Natural killer cell (primary cell): ENCODE data around the gene ABCA10. TPM values are rescaled to one million over a fixed set of nuclear protein-coding genes. Genes with fewer than 3 reads are reported as not detected.
"Not testable (repeated sequence)": the region's sequence is repeated elsewhere in the genome, so short reads cannot be mapped to it uniquely, and the experiment has no call there.

Experiments
- ATAC-seq, 3 donors: fragments of 150-1000 bp in 2 of 3; fragments of 200-7000 bp in 1 of 3; cut with Tn5 transposase; 1 replicate in 1 of 3; 2 replicates in 2 of 3; pipeline ENCODE4 v1.10.0; 2021; ENCODE audit warnings: mild to moderate bottlenecking in 2 of 3, moderate library complexity in 2 of 3
- DNase-seq, 2 donors: peaks; one replicate each; pipeline versions ENCODE4 v3.0.0 to v3.0.0-alpha.2; 2013 to 2021; ENCODE audit warnings: mixed read lengths in 1 of 2
- H3K27ac ChIP-seq: one replicate; pipeline ENCODE4 v1.5.1; 2013; ENCODE audit warnings: mild to moderate bottlenecking, low read length
- H3K27me3 ChIP-seq: one replicate; pipeline ENCODE4 v1.6.1; 2013; ENCODE audit warnings: low read length; ENCODE audit not compliant: control insufficient read depth, insufficient read depth
- H3K36me3 ChIP-seq: one replicate; pipeline ENCODE4 v1.6.1; 2013; ENCODE audit warnings: low read length; ENCODE audit not compliant: control insufficient read depth, insufficient read depth
- H3K4me1 ChIP-seq: one replicate; pipeline ENCODE4 v1.6.1; 2013; ENCODE audit warnings: low read length; ENCODE audit not compliant: control insufficient read depth, insufficient read depth
- H3K4me3 ChIP-seq: one replicate; pipeline ENCODE4 v1.5.1; 2013; ENCODE audit warnings: low read length
- H3K9me3 ChIP-seq: one replicate; pipeline ENCODE4 v1.6.1; 2013; ENCODE audit warnings: low read length; ENCODE audit not compliant: control insufficient read depth, insufficient read depth
- H3K27ac Mint-ChIP-seq, 2 donors: one replicate each; pipeline ENCODE4 v1.8.0; 2022; ENCODE audit warnings: mild to moderate bottlenecking in 2 of 2, mixed read lengths in 2 of 2, moderate library complexity in 1 of 2
- H3K27me3 Mint-ChIP-seq, 2 donors: one replicate each; pipeline ENCODE4 v1.8.0; 2022; ENCODE audit warnings: low read depth in 2 of 2, mixed read lengths in 2 of 2
- H3K36me3 Mint-ChIP-seq: one replicate; pipeline ENCODE4 v1.8.0; 2022; ENCODE audit warnings: mixed read lengths
- H3K4me1 Mint-ChIP-seq, 2 donors: one replicate each; pipeline ENCODE4 v1.8.0; 2022; ENCODE audit warnings: mixed read lengths in 2 of 2
- H3K4me3 Mint-ChIP-seq: one replicate; pipeline ENCODE4 v1.8.0; 2022; ENCODE audit warnings: mild to moderate bottlenecking, moderate library complexity, mixed read lengths
- H3K9me3 Mint-ChIP-seq, 2 donors: one replicate each; pipeline ENCODE4 v1.8.0; 2022; ENCODE audit warnings: mixed read lengths in 2 of 2
- WGBS: methylation state at CpG from one replicate; pipeline ENCODE4 v1.1.7; 2013; ENCODE audit warnings: missing lambda C conversion rate; ENCODE audit not compliant: insufficient coverage; 5-methylcytosine and 5-hydroxymethylcytosine counted together
- intact Hi-C: fragments of 100-400 bp; cut with micrococcal nuclease; formaldehyde crosslinking; loops from one replicate; pipeline ENCODE4 v1.14.2; 2022
- total RNA-seq, 4 donors: library from RNA; stranded (reverse); fragments of 120-200 nt in 1 of 4; gene quantifications; one replicate each; pipeline versions ENCODE4 v1.2.3 to v1.2.4, GENCODE V29; 2013 to 2022
- TF ChIP-seq, protein P1 (sequence below): fragments of 200-600 bp; IDR thresholded peaks from one replicate; pipeline ENCODE4 v1.8.0; 2022; ENCODE audit warnings: antibody characterized with exemption

Gene ABCA10
- total RNA-seq, 3 donors from 2014 or later (not counting 1 experiment from before 2014, with no cell fraction given), result 2.3 to 3.4 (median 2.7) TPM

DNA sequence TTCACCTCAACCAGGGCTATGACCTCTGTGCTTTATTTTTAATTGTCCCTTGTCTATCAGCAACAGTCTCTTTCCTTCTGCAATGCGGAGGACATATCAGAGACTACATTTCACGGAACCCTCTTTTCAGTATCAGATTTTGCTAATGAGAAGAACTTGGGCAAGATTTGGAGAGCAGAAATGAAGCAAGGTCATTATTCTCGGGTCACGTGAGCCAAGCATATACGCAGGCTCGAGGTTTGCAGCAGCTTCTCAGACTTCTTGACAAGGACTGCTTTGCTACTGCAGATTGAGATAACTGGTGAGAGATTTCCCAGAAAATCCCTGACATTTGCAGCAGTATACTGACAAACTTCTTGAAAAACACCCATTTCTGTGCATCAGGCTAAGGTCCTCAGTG, 30.4 kb downstream of the ABCA10 start:
- Histone ChIP-seq H3K27ac (no peak overlapping the region), H3K36me3 (no peaks in the 10 kb centered on the region), H3K4me3 (no peak overlapping the region), H3K9me3 (no peaks in the 10 kb centered on the region), H3K4me1 (no peaks in the 10 kb centered on the region), H3K27me3 (no peaks in the 10 kb centered on the region)
- no peak for ATAC-seq
- Mint-ChIP-seq H3K27ac (no peak overlapping the region), H3K36me3 (no peaks in the 10 kb centered on the region), H3K4me3 (no peak overlapping the region), H3K4me1 (no peaks in the 10 kb centered on the region), H3K9me3 (no peaks in the 10 kb centered on the region), H3K27me3 (no peaks in the 10 kb centered on the region)
- TF ChIP-seq, protein P1, sequence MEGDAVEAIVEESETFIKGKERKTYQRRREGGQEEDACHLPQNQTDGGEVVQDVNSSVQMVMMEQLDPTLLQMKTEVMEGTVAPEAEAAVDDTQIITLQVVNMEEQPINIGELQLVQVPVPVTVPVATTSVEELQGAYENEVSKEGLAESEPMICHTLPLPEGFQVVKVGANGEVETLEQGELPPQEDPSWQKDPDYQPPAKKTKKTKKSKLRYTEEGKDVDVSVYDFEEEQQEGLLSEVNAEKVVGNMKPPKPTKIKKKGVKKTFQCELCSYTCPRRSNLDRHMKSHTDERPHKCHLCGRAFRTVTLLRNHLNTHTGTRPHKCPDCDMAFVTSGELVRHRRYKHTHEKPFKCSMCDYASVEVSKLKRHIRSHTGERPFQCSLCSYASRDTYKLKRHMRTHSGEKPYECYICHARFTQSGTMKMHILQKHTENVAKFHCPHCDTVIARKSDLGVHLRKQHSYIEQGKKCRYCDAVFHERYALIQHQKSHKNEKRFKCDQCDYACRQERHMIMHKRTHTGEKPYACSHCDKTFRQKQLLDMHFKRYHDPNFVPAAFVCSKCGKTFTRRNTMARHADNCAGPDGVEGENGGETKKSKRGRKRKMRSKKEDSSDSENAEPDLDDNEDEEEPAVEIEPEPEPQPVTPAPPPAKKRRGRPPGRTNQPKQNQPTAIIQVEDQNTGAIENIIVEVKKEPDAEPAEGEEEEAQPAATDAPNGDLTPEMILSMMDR, result no peak
- WGBS, result 89% methylated on average over 6 of the region's 6 CpGs
- DNase-seq, result no peak
- intact Hi-C loops, result no loop called here

DNA sequence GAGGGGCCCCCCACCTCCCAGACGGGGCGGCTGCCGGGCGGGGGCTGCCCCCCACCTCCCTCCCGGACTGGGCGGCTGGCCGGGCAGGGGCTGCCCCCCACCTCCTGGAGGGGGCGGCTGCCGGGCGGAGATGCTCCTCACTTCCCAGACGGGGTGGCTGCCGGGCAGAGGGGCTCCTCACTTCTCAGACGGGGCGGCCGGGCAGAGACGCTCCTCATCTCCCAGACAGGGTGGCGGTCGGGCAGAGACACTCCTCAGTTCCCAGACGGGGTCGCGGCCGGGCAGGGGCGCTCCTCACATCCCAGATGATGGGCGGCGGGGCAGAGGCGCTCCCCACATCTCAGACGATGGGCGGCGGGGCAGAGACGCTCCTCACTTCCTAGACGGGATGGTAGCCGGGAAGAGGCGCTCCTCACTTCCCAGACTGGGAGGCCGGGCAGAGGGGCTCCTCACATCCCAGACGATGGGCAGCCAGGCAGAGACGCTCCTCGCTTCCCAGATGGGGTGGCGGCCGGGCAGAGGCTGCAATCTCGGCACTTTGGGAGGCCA, 32.4 kb downstream of the ABCA10 start:
- H3K4me3 ChIP-seq, H3K4me3 Mint-ChIP-seq, H3K27ac Mint-ChIP-seq, H3K4me1 ChIP-seq, ATAC-seq, DNase-seq, H3K4me1 Mint-ChIP-seq, H3K9me3 Mint-ChIP-seq, intact Hi-C loops, H3K27me3 ChIP-seq, H3K9me3 ChIP-seq, H3K36me3 Mint-ChIP-seq, H3K36me3 ChIP-seq, H3K27ac ChIP-seq, H3K27me3 Mint-ChIP-seq: not testable (repeated sequence)
- WGBS, result 92% methylated on average over 37 of the region's 40 CpGs

DNA sequence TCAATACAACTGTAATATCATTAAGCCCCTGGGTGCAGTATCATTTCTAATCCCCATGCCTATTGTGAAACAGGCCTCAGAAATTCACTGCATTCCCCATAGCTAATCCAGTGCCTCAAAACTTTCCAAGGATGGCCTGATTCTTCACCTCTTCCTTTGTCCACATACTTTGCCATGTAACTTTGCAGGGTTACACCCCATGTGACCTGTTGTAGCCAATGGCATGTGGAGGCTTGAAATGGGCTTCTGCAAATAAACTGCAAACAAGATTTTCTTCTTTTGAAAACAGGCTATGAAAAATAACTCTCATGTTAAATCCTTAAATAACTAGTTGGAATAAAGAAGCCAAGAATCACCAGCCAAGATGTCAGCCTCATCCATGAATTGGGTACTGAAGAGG, 35.9 kb downstream of the ABCA10 start:
- no peak overlapping the region for H3K27ac ChIP-seq
- intact Hi-C loops, result no loop called here
- H3K27me3 ChIP-seq, result no peaks in the 10 kb centered on the region
- TF ChIP-seq, protein P1, result no peak
- Mint-ChIP-seq H3K4me1 (no peaks in the 10 kb centered on the region), H3K27me3 (no peaks in the 10 kb centered on the region), H3K9me3 (no peaks in the 10 kb centered on the region), H3K4me3 (no peak overlapping the region), H3K36me3 (no peaks in the 10 kb centered on the region), H3K27ac (no peak overlapping the region)
- DNase-seq (no peak), ATAC-seq (no peak)
- no peaks in the 10 kb centered on the region for H3K4me1 ChIP-seq
- no peak overlapping the region for H3K4me3 ChIP-seq
- no peaks in the 10 kb centered on the region for H3K9me3 ChIP-seq
- no peaks in the 10 kb centered on the region for H3K36me3 ChIP-seq

DNA sequence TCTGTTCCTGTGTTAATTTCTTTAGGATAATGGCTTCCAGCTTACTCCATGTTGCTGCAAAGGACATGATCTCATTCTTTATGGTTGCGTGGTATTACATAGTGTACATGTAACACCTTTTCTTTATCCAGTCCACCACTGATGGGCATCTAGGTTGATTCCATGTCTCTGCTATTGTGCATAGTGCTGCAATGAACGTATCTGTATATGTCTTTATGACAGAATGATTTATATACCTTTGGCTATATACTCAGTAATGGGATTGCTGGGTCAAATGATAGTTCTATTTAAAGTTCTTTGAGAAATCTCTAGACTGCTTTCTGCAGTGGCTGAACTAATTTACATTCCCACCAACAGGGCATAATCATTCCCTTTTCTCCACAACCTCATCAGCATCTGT, 39.8 kb downstream of the ABCA10 start:
- DNase-seq, result no peak
- Histone ChIP-seq H3K4me3 (no peak overlapping the region), H3K27ac (no peak overlapping the region), H3K27me3 (no peaks in the 10 kb centered on the region), H3K9me3 (no peaks in the 10 kb centered on the region), H3K36me3 (no peaks in the 10 kb centered on the region), H3K4me1 (no peaks in the 10 kb centered on the region)
- Mint-ChIP-seq H3K36me3 (no peaks in the 10 kb centered on the region), H3K27ac (no peak overlapping the region), H3K27me3 (no peaks in the 10 kb centered on the region), H3K4me1 (no peaks in the 10 kb centered on the region), H3K4me3 (no peak overlapping the region), H3K9me3 (no peaks in the 10 kb centered on the region)
- 88% methylated on average over 1 of the region's 2 CpGs for WGBS
- TF ChIP-seq, protein P1, result no peak
- no peak for ATAC-seq
- intact Hi-C loops, result no loop called here
